IPS-18a (cell line): ENCODE data around the gene GPR137.
A peak's percentile ranks its signal among the peaks of the same experiment; 100 is the strongest.

Experiments
- H3K27ac ChIP-seq: one replicate; pipeline ENCODE4 v1.5.1; 2013; ENCODE audit warnings: low read length
- H3K27me3 ChIP-seq: one replicate; pipeline ENCODE4 v1.6.1; 2013; ENCODE audit warnings: mild to moderate bottlenecking, low read length; ENCODE audit not compliant: control insufficient read depth, insufficient read depth
- H3K36me3 ChIP-seq: one replicate; pipeline ENCODE4 v1.6.1; 2013; ENCODE audit warnings: low read depth, low read length; ENCODE audit not compliant: control insufficient read depth
- H3K4me1 ChIP-seq: one replicate; pipeline ENCODE4 v1.6.1; 2013; ENCODE audit warnings: low read depth, low read length; ENCODE audit not compliant: control insufficient read depth
- H3K4me3 ChIP-seq: one replicate; pipeline ENCODE4 v1.5.1; 2013; ENCODE audit warnings: low read length
- H3K9ac ChIP-seq: one replicate; pipeline ENCODE4 v1.6.1; 2013; ENCODE audit warnings: mild to moderate bottlenecking, low read length, moderate library complexity
- H3K9me3 ChIP-seq: one replicate; pipeline ENCODE4 v1.6.1; 2013; ENCODE audit warnings: low read depth, low read length; ENCODE audit not compliant: control insufficient read depth

GPR137 gene

GRCh38 chr11:64268025-64268892 lies 17.4 kb upstream of the GPR137 start:
- no peak overlapping the region for H3K27ac ChIP-seq
- H3K27me3 ChIP-seq = no peaks in the 10 kb centered on the region
- peaks cover 17% of the 10 kb centered on the region for H3K36me3 ChIP-seq
- no peaks in the 10 kb centered on the region for H3K9me3 ChIP-seq
- H3K9ac ChIP-seq = peak overlapping the region; percentile 69
- peaks cover 7% of the 10 kb centered on the region for H3K4me1 ChIP-seq
- H3K4me3 ChIP-seq = peak overlapping the region; percentile 76

DNA sequence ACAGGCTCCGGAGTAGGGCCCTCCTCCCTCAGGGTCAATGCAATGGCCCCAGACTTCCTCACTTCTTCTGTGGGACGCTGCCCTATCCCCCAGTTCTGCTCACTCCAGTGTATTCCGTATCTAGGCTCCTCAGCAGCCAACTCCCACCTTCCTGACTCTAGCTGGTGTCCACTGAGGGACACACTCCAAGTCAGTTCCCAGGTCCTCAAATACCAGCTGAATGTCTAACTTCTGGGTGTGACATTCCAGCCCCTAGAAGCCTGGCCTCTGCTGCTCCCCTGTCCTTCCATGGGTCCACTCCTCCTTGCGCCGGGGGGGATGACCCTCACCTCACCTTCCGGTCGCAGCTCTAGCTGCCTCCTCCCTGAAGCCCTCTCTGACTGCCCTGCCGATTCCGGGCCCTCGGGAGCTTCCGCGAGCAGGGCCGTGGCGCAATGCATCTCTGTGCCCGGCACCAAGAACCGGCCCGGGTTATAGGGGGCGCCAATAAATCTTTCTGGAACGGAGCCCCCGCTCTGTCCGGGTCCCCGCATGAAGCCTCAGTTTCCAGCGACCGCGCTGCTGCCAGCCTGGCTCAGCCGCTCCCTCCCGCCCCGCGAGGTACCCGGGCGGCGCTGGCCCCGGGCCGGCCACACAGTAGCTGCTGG lies 16.6 kb upstream of the GPR137 start:
- Histone ChIP-seq H3K4me1 (peaks cover 6% of the 10 kb centered on the region), H3K36me3 (peaks cover 15% of the 10 kb centered on the region), H3K27ac (no peak overlapping the region), H3K4me3 (peak overlapping the region; percentile 76), H3K9me3 (no peaks in the 10 kb centered on the region), H3K27me3 (no peaks in the 10 kb centered on the region), H3K9ac (peak overlapping the region; percentile 69)

- Histone ChIP-seq H3K9me3 (no peaks in the 10 kb centered on the region), H3K9ac (peak overlapping the region; percentile 69), H3K36me3 (peaks cover 13% of the 10 kb centered on the region), H3K27me3 (no peaks in the 10 kb centered on the region), H3K27ac (peak overlapping the region; percentile 53), H3K4me3 (peak overlapping the region; percentile 76), H3K4me1 (peaks cover 6% of the 10 kb centered on the region)
These were observed 16.0 kb upstream of the GPR137 start for GRCh38 chr11:64269540-64270220.

- no peak overlapping the region for H3K27ac ChIP-seq
- no peaks in the 10 kb centered on the region for H3K4me1 ChIP-seq
- H3K9ac ChIP-seq = no peak overlapping the region
- peaks cover 3% of the 10 kb centered on the region for H3K36me3 ChIP-seq
- no peaks in the 10 kb centered on the region for H3K27me3 ChIP-seq
- no peak overlapping the region for H3K4me3 ChIP-seq
- H3K9me3 ChIP-seq = no peaks in the 10 kb centered on the region
These were observed 10.4 kb upstream of the GPR137 start for GRCh38 chr11:64275031-64275800.

DNA sequence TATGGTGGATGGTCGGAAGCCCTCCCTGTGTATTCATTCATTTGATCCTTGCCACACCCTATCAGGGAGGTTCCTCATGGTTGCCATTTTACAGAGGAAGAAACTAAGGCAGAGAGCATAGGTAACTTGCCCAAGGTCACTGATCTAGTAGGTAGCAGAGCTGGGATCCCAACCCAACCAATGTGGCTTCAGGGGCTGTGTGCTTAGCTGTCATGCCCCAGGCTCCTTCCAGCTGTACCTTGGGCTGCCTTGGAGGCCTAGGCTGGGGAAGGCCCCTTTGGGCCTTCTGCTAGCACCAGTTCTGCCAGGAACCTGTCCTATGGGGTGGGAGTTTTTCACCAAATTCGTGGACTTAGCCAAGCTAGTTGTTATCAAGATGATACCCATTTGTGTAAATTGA lies 9.8 kb upstream of the GPR137 start:
- Histone ChIP-seq H3K9ac (no peak overlapping the region), H3K9me3 (no peaks in the 10 kb centered on the region), H3K36me3 (peaks cover 3% of the 10 kb centered on the region), H3K4me3 (no peak overlapping the region), H3K27me3 (no peaks in the 10 kb centered on the region), H3K4me1 (no peaks in the 10 kb centered on the region), H3K27ac (no peak overlapping the region)

DNA sequence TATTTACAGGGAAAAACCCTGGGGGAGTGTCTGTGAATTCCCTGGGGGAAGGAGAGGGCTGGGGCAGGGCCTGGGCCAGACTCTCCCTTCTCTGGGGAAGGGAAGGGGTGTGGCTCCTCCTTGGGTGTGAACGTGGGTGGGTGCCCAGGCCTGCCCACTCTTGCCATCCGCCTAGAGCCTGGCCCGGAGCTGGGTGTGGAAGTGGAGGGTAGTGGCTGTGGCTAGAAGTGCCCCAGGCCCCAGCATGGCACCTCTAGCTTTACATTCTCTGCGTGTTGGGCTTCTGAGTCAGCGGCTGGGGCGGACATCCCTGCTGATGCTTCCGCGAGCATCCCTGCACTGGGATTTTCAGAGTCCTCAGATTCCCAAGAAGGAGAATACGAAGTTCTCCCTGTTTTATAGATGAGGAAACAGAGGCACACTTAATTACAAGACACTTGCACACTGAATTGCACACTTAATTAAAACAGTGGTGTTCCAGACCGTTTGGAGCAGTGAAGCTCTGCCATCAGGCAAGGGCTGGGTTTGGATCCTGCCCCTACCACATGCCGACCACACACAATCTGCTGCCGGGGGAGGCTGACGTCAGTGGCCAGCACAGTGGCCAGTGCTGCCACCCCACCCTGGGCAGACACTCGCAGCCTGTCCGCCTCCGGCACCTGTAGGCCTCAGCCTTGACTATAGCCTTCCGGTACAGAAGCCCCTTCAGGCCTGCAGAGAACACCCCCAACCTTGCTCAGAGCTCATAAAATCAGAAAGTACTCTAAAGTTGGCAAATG lies 8.8 kb upstream of the GPR137 start:
- H3K9me3 ChIP-seq = no peaks in the 10 kb centered on the region
- no peaks in the 10 kb centered on the region for H3K27me3 ChIP-seq
- H3K4me3 ChIP-seq = no peak overlapping the region
- H3K9ac ChIP-seq = no peak overlapping the region
- peaks cover 3% of the 10 kb centered on the region for H3K36me3 ChIP-seq
- H3K27ac ChIP-seq = no peak overlapping the region
- H3K4me1 ChIP-seq = no peaks in the 10 kb centered on the region

GRCh38 chr11:64278576-64279190 lies 7.0 kb upstream of the GPR137 start:
- H3K27me3 ChIP-seq = no peaks in the 10 kb centered on the region
- H3K27ac ChIP-seq = no peak overlapping the region
- H3K4me1 ChIP-seq = no peaks in the 10 kb centered on the region
- H3K4me3 ChIP-seq = no peak overlapping the region
- H3K9me3 ChIP-seq = no peaks in the 10 kb centered on the region
- H3K9ac ChIP-seq = no peak overlapping the region
- H3K36me3 ChIP-seq = peaks cover 3% of the 10 kb centered on the region

GRCh38 chr11:64281957-64282770 lies 3.5 kb upstream of the GPR137 start:
- Histone ChIP-seq H3K27me3 (no peaks in the 10 kb centered on the region), H3K9ac (no peak overlapping the region), H3K27ac (no peak overlapping the region), H3K36me3 (no peaks in the 10 kb centered on the region), H3K4me1 (peaks cover 3% of the 10 kb centered on the region), H3K9me3 (no peaks in the 10 kb centered on the region), H3K4me3 (no peak overlapping the region)

DNA sequence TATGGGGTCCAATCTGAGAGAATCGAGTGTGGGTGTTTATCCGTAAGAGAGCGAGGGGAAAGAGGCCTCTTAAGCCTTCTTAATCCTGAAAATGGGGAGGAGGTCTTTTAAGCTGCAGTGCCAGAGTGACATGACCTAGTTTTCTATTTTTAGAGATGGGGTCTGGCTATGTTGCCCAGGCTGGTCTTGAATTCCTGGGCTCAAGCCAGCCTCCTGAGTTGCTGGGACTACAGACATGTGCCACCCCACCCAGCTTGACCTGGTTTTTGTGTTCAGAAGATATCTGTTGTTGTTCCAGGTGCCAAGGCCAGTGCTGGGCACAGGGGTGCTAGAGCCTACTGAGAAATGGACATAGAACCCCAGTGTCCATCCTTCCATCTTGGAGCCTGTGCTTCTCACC lies 2.6 kb upstream of the GPR137 start:
- Histone ChIP-seq H3K9me3 (no peaks in the 10 kb centered on the region), H3K27ac (no peak overlapping the region), H3K4me1 (peaks cover 3% of the 10 kb centered on the region), H3K27me3 (no peaks in the 10 kb centered on the region), H3K36me3 (no peaks in the 10 kb centered on the region), H3K9ac (no peak overlapping the region), H3K4me3 (no peak overlapping the region)
